Spleen (tissue), 13 donors: ENCODE data around the gene IL22RA1. TPM values are rescaled to one million over a fixed set of nuclear protein-coding genes. Genes with fewer than 3 reads are reported as not detected.
A peak's percentile ranks its signal among the peaks of the same experiment; 100 is the strongest.

ENCODE experiments used
- DNase-seq: peaks from one replicate; pipeline ENCODE4 v3.0.0-alpha.2; 2020
- H3K27ac ChIP-seq, 8 donors: fragments of 200-600 bp; sonication (generic) in 7 of 8; 1 replicate in 4 of 8; 2 replicates in 4 of 8; pipeline versions ENCODE4 v1.5.0 to v1.8.0; 2016 to 2021; ENCODE audit warnings: inconsistent platforms in 4 of 8, mild to moderate bottlenecking in 4 of 8, moderate library complexity in 1 of 8
- H3K27me3 ChIP-seq, 7 donors: fragments of 200-600 bp; sonication (generic) in 6 of 7; replicated peaks in 1 of 7; 1 replicate in 4 of 7; 2 replicates in 3 of 7; pipeline versions ENCODE4 v1.5.0 to v1.8.0; 2016 to 2021; ENCODE audit warnings: inconsistent platforms in 3 of 7, mild to moderate bottlenecking in 1 of 7
- H3K36me3 ChIP-seq, 6 donors: fragments of 200-600 bp; sonication (generic) in 5 of 6; 1 replicate in 4 of 6; 2 replicates in 2 of 6; pipeline versions ENCODE4 v1.5.0 to v1.8.0; 2016 to 2021; ENCODE audit warnings: inconsistent platforms in 2 of 6
- H3K4me1 ChIP-seq, 6 donors: fragments of 200-600 bp; sonication (generic) in 5 of 6; 1 replicate in 3 of 6; 2 replicates in 3 of 6; pipeline versions ENCODE4 v1.5.0 to v1.8.0; 2016 to 2021; ENCODE audit warnings: inconsistent platforms in 3 of 6
- H3K4me3 ChIP-seq, 8 donors: fragments of 200-600 bp; sonication (generic) in 7 of 8; 1 replicate in 4 of 8; 2 replicates in 4 of 8; pipeline versions ENCODE4 v1.5.0 to v1.8.0; 2016 to 2021; ENCODE audit warnings: inconsistent platforms in 4 of 8, mild to moderate bottlenecking in 4 of 8, moderate library complexity in 2 of 8
- H3K9me3 ChIP-seq, 8 donors: fragments of 200-600 bp; sonication (generic) in 7 of 8; 1 replicate in 4 of 8; 2 replicates in 4 of 8; pipeline versions ENCODE4 v1.5.0 to v1.8.0; 2016 to 2021; ENCODE audit warnings: inconsistent platforms in 4 of 8
- CTCF ChIP-seq, 11 experiments: fragments of 200-600 bp in 7 of 11; fragments of 450-650 bp in 4 of 11; sonication (generic) in 4 of 11; IDR thresholded peaks in 8 of 11; conservative IDR thresholded peaks in 3 of 11; 1 replicate in 7 of 11; 2 replicates in 4 of 11; pipeline versions ENCODE4 v1.4.0 to v1.8.0; 2016 to 2021; ENCODE audit warnings: antibody characterized with exemption in 11 of 11, inconsistent platforms in 4 of 11, mild to moderate bottlenecking in 1 of 11
- POLR2A ChIP-seq, 3 donors: fragments of 450-650 bp; IDR thresholded peaks; one replicate each; pipeline ENCODE4 v1.5.1; 2017; ENCODE audit warnings: antibody characterized with exemption in 3 of 3, mild to moderate bottlenecking in 1 of 3
- POLR2AphosphoS5 ChIP-seq, 3 donors: sonication (generic); formaldehyde crosslinking; IDR thresholded peaks; one replicate each; pipeline ENCODE4 v1.5.1; 2017; ENCODE audit warnings: antibody characterized with exemption in 3 of 3
- WGBS, 5 donors: extraction: QIAGEN DNeasy Blood & Tissue Kit in 3 of 5; methylation state at CpG; one replicate each; pipeline versions ENCODE4 v1.1.5 to v1.1.7; 2013 to 2018; 5-methylcytosine and 5-hydroxymethylcytosine counted together
- intact Hi-C: fragments of 100-400 bp; cut with DNase I; formaldehyde crosslinking; loops from one replicate; pipeline ENCODE4 v1.15.0; 2023; ENCODE audit warnings: low total_unique reads
- long read RNA-seq, 2 donors: transcript quantifications; one replicate each; lab custom pipeline, GENCODE V29; 2026
- polyA plus RNA-seq, 3 donors: library from polyadenylated mRNA; stranded (reverse); fragments of 200-250 nt; gene quantifications; one replicate each; pipeline ENCODE4 v1.2.1, GENCODE V29; 2013
- total RNA-seq, 7 donors: library from RNA; depleted of rRNA in 3 of 7; stranded (reverse); fragments of >200 nt in 3 of 7; fragmentation: NEBNext Ultra II Directional in 4 of 7; extraction: Animal tissue kit (Norgen Biotek cat#: 25700) in 4 of 7; gene quantifications; one replicate each; pipeline versions ENCODE4 v1.1.0 to v1.2.1, GENCODE V29; 2016 to 2021
- donor health status: healthy with polysubstance abuse.
- donor health status: DM: no; HTN: no; CAD: no; lungs with moderate emphysema.
- donor health status: DM: no; HTN: no; CAD: no.
- donor health status: Bipolar disorder and iron deficiency.
- donor health status: healthy.
- donor health status: DM: no; HTN: no; CAD: no.
- donor health status: DM: yes; HTN: yes; CAD: no.

Gene IL22RA1
- total RNA-seq, result not detected
- not detected for polyA plus RNA-seq
- long read RNA-seq, donor 1, result 0 reads
- long read RNA-seq, donor 2, partial matches to known transcripts, result 0 of 1 reads
- long read RNA-seq, donor 2, other reads (novel, unspliced or antisense), result 0 of 1 reads

- intact Hi-C loops, result no loop called here
- DNase-seq, result no peak
- Histone ChIP-seq H3K27ac (no peak within 1 kb of the TSS), H3K27me3 (peaks cover 0 to 14% (median 0%) of the 10 kb centered on the region in 7 donors), H3K9me3 (no peaks in the 10 kb centered on the region), H3K4me3 (peak within 1 kb of the TSS in 1 of 8 donors; percentile 28), H3K36me3 (no peaks in the 10 kb centered on the region), H3K4me1 (no peaks in the 10 kb centered on the region)
- 65 to 81% (median 74%) methylated on average over 15 to 22 of the region's 22 CpGs for WGBS, 5 donors
- TF ChIP-seq POLR2AphosphoS5 (IDR thresholded peaks at IDR 0.05), result no peak
These were observed at the start of gene IL22RA1 for GRCh38 chr1:24142546-24143534. Gene IL22RA1, minus strand, starts transcription at chr1:24143140. Its CDS starts 58 bp downstream, at chr1:24143082.

- peak overlapping the region in 4 of 8 donors; percentile 75 to 86 (median 82) for H3K27ac ChIP-seq
- peaks cover 10 to 69% (median 49%) of the 10 kb centered on the region in 6 donors for H3K4me1 ChIP-seq
- H3K27me3 ChIP-seq, result peaks cover 0 to 17% (median 8%) of the 10 kb centered on the region in 7 donors
- no peaks in the 10 kb centered on the region for H3K9me3 ChIP-seq
- 66 to 74% (median 68%) methylated on average over 5 of the region's 5 CpGs for WGBS, 5 donors
- intact Hi-C loops, result no loop called here
- no peak overlapping the region for H3K4me3 ChIP-seq
- no peak for TF ChIP-seq POLR2AphosphoS5 (IDR thresholded peaks at IDR 0.05)
- no peak for TF ChIP-seq POLR2A (IDR thresholded peaks at IDR 0.05)
- no peak for TF ChIP-seq CTCF (IDR thresholded peaks at IDR 0.05 in 8 of 11, conservative IDR thresholded peaks at IDR 0.05 in 3 of 11)
- H3K36me3 ChIP-seq, result no peaks in the 10 kb centered on the region
- DNase-seq, result no peak
These were observed 48.9 kb upstream of the IL22RA1 start for GRCh38 chr1:24191860-24192259.

DNA sequence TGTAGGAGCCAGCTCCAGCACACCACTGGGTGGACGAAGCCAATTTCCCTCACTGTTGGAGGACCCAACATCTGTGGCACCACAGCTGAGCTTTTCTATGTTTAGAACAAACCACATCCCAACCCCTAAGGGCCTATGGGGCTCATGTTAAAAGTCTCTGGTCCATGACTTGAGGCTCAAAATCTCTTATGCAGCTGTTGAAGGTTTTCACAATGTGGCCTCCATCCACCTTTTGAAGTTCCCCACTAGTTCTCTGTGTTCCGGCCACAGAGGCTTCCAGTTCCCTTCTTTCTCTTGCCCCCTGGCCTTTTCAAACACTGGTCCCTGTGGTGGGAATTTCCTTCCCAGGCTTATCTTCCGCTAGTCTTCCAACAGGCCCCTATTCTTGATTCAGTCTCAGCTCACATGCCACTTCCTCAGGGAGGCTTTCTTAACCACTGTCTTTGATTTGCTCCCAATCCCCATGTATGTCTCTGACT lies 48.1 kb upstream of the IL22RA1 start:
- H3K27me3 ChIP-seq, result peaks cover 0 to 25% (median 10%) of the 10 kb centered on the region in 7 donors
- DNase-seq, result no peak
- peaks cover 10 to 77% (median 56%) of the 10 kb centered on the region in 6 donors for H3K4me1 ChIP-seq
- intact Hi-C loops, result no loop called here
- WGBS, 5 donors, result 38 to 61% (median 42%) methylated on average over 3 of the region's 3 CpGs
- no peaks in the 10 kb centered on the region for H3K9me3 ChIP-seq
- peak overlapping the region in 1 of 8 donors; percentile 44 for H3K4me3 ChIP-seq
- H3K27ac ChIP-seq, result peak overlapping the region in 5 of 8 donors; percentile 75 to 86 (median 79)
- H3K36me3 ChIP-seq, result no peaks in the 10 kb centered on the region
- TF ChIP-seq POLR2A (IDR thresholded peaks at IDR 0.05) (peak in 1 of 3 donors; percentile 5), CTCF (IDR thresholded peaks at IDR 0.05 in 8 of 11, conservative IDR thresholded peaks at IDR 0.05 in 3 of 11) (no peak), POLR2AphosphoS5 (IDR thresholded peaks at IDR 0.05) (peak in 2 of 3 donors; percentile 38 to 43)

- 38 to 48% (median 44%) methylated on average over 7 of the region's 7 CpGs for WGBS, 5 donors
- peak overlapping the region in 1 of 8 donors; percentile 44 for H3K4me3 ChIP-seq
- peaks cover 10 to 79% (median 57%) of the 10 kb centered on the region in 6 donors for H3K4me1 ChIP-seq
- TF ChIP-seq POLR2AphosphoS5 (IDR thresholded peaks at IDR 0.05) (peak in 1 of 3 donors; percentile 83), CTCF (IDR thresholded peaks at IDR 0.05 in 8 of 11, conservative IDR thresholded peaks at IDR 0.05 in 3 of 11) (no peak), POLR2A (IDR thresholded peaks at IDR 0.05) (no peak)
- H3K27me3 ChIP-seq, result peaks cover 0 to 28% (median 10%) of the 10 kb centered on the region in 7 donors
- no peaks in the 10 kb centered on the region for H3K36me3 ChIP-seq
- DNase-seq, result peak; percentile 84
- H3K27ac ChIP-seq, result peak overlapping the region; percentile 45 to 86 (median 76)
- intact Hi-C loops, result no loop called here
- no peaks in the 10 kb centered on the region for H3K9me3 ChIP-seq
These were observed 46.6 kb upstream of the IL22RA1 start for GRCh38 chr1:24189528-24189927.
